ENCODE measurements around the gene PRDM16.

Gene PRDM16

GRCh38 chr1:3440300-3440681, 371.3 kb downstream of the PRDM16 start:
- DNase-seq (ENCODE audit: low read depth), result no peak
- TF ChIP-seq POLR2A (IDR thresholded peaks at IDR 0.05; ENCODE audit: extremely low read depth, insufficient read length) (no peak), MAX (IDR thresholded peaks at IDR 0.05; ENCODE audit: low read depth, low read length) (no peak), MYC (IDR thresholded peaks at IDR 0.05; ENCODE audit: low read depth, low read length) (no peak), CTCF (IDR thresholded peaks at IDR 0.05; ENCODE audit: low read depth, low read length) (no peak)
- H3K4me3 ChIP-seq (ENCODE audit: low read depth, low read length), result no peak overlapping the region

GRCh38 chr1:3440711-3441409, 371.9 kb downstream of the PRDM16 start:
- DNase-seq (ENCODE audit: low read depth), result no peak
- TF ChIP-seq MYC (IDR thresholded peaks at IDR 0.05; ENCODE audit: low read depth, low read length), result no peak
- TF ChIP-seq CTCF (IDR thresholded peaks at IDR 0.05; ENCODE audit: low read depth, low read length), result no peak
- no peak for TF ChIP-seq POLR2A (IDR thresholded peaks at IDR 0.05; ENCODE audit: extremely low read depth, insufficient read length)
- no peak overlapping the region for H3K4me3 ChIP-seq (ENCODE audit: low read depth, low read length)

GRCh38 chr1:3441410-3441847, 372.4 kb downstream of the PRDM16 start:
- TF ChIP-seq MAX (IDR thresholded peaks at IDR 0.05; ENCODE audit: low read depth, low read length), result no peak
- DNase-seq (ENCODE audit: low read depth), result no peak
- no peak overlapping the region for H3K4me3 ChIP-seq (ENCODE audit: low read depth, low read length)

GRCh38 chr1:3441880-3442279, 372.9 kb downstream of the PRDM16 start:
- DNase-seq (ENCODE audit: low read depth), result no peak
- H3K4me3 ChIP-seq (ENCODE audit: low read depth, low read length), result no peak overlapping the region
- no peak for TF ChIP-seq MYC (IDR thresholded peaks at IDR 0.05; ENCODE audit: low read depth, low read length)
- TF ChIP-seq POLR2A (IDR thresholded peaks at IDR 0.05; ENCODE audit: extremely low read depth, insufficient read length), result no peak
- TF ChIP-seq CTCF (IDR thresholded peaks at IDR 0.05; ENCODE audit: low read depth, low read length), result no peak

- TF ChIP-seq POLR2A (IDR thresholded peaks at IDR 0.05; ENCODE audit: extremely low read depth, insufficient read length), result no peak
- no peak for TF ChIP-seq MYC (IDR thresholded peaks at IDR 0.05; ENCODE audit: low read depth, low read length)
- no peak for TF ChIP-seq MAX (IDR thresholded peaks at IDR 0.05; ENCODE audit: low read depth, low read length)
- no peak for TF ChIP-seq CTCF (IDR thresholded peaks at IDR 0.05; ENCODE audit: low read depth, low read length)
- no peak for DNase-seq (ENCODE audit: low read depth)
Observed at GRCh38 chr1:3442331-3442730, 373.3 kb downstream of the PRDM16 start.

GRCh38 chr1:3442901-3443300, 373.9 kb downstream of the PRDM16 start:
- no peak overlapping the region for H3K4me3 ChIP-seq (ENCODE audit: low read depth, low read length)
- DNase-seq (ENCODE audit: low read depth), result no peak
- TF ChIP-seq CTCF (IDR thresholded peaks at IDR 0.05; ENCODE audit: low read depth, low read length), result no peak
- no peak for TF ChIP-seq MYC (IDR thresholded peaks at IDR 0.05; ENCODE audit: low read depth, low read length)
- TF ChIP-seq MAX (IDR thresholded peaks at IDR 0.05; ENCODE audit: low read depth, low read length), result no peak
- TF ChIP-seq POLR2A (IDR thresholded peaks at IDR 0.05; ENCODE audit: extremely low read depth, insufficient read length), result no peak

More at GRCh38 chr1:3442331-3442730, 373.3 kb downstream of the PRDM16 start:
- H3K4me3 ChIP-seq (ENCODE audit: low read depth, low read length), result no peak overlapping the region
